Psoas muscle (tissue), 8 donors: ENCODE data around the gene TRIM71. TPM values are rescaled to one million over a fixed set of nuclear protein-coding genes. Genes with fewer than 3 reads are reported as not detected.

Source experiments
- ATAC-seq, 4 donors: fragments of 200-7000 bp; cut with Tn5 transposase; one replicate each; pipeline ENCODE4 v1.9.1; 2020; ENCODE audit warnings: moderate library complexity in 3 of 4, mild to moderate bottlenecking in 2 of 4
- DNase-seq, 2 donors: peaks; one replicate each; pipeline ENCODE4 v3.0.0-alpha.2; 2020
- H3K27ac ChIP-seq: fragments of 200-600 bp; one replicate; pipeline ENCODE4 v1.8.0; 2022
- H3K27me3 ChIP-seq, 3 donors: fragments of 200-600 bp in 1 of 3; one replicate each; pipeline versions ENCODE4 v1.6.1 to v1.8.0; 2013 to 2022; ENCODE audit warnings: low read length in 2 of 3, mild to moderate bottlenecking in 2 of 3, moderate library complexity in 1 of 3; ENCODE audit not compliant: insufficient read depth in 3 of 3
- H3K36me3 ChIP-seq, 2 donors: fragments of 200-600 bp in 1 of 2; one replicate each; pipeline versions ENCODE4 v1.6.1 to v1.8.0; 2013 to 2022; ENCODE audit warnings: low read depth in 1 of 2, mild to moderate bottlenecking in 1 of 2, moderate library complexity in 1 of 2; ENCODE audit not compliant: insufficient read depth in 1 of 2
- H3K4me1 ChIP-seq: fragments of 200-600 bp; one replicate; pipeline ENCODE4 v1.8.0; 2022
- H3K4me3 ChIP-seq: fragments of 200-600 bp; one replicate; pipeline ENCODE4 v1.8.0; 2022; ENCODE audit warnings: mild to moderate bottlenecking
- H3K9me3 ChIP-seq: fragments of 200-600 bp; one replicate; pipeline ENCODE4 v1.8.0; 2022
- CTCF ChIP-seq: fragments of 200-600 bp; IDR thresholded peaks from one replicate; pipeline ENCODE4 v1.8.0; 2022; ENCODE audit warnings: antibody characterized with exemption
- WGBS, 3 donors: extraction: QIAGEN DNeasy Blood & Tissue Kit; methylation state at CpG; one replicate each; pipeline versions ENCODE4 v1.1.6 to v1.1.7; 2013; 5-methylcytosine and 5-hydroxymethylcytosine counted together
- intact Hi-C, 2 donors: fragments of 100-400 bp; cut with DNase I; formaldehyde crosslinking; loops; one replicate each; pipeline versions ENCODE4 v1.11.0 to v1.14.2; 2022
- polyA plus RNA-seq, 3 donors: library from polyadenylated mRNA; stranded (reverse); fragments of 200-250 nt; gene quantifications; one replicate each; pipeline ENCODE4 v1.2.3, GENCODE V29; 2013
- total RNA-seq, 4 donors: library from RNA; stranded (reverse); fragmentation: NEBNext Ultra II Directional in 2 of 4; extraction: Animal tissue kit (Norgen Biotek cat#: 25700) in 2 of 4; gene quantifications; one replicate each; pipeline versions ENCODE4 v1.2.1 to v1.2.4, GENCODE V29; 2021 to 2023
- donor health status: healthy with polysubstance abuse.
- donor health status: DM: no; HTN: no; CAD: no; lungs with moderate emphysema.
- donor health status: Bipolar disorder and iron deficiency.
- donor health status: healthy.
- donor health status: DM: yes; HTN: yes; CAD: no.
- donor health status: DM: no; HTN: no; CAD: no.
- donor health status: DM: no; HTN: no; CAD: no.
- donor health status: DM: yes; HTN: yes; CAD: no.

TRIM71 gene
- total and polyA plus RNA-seq, 7 donors = 0.01 TPM; not detected in 6

DNA sequence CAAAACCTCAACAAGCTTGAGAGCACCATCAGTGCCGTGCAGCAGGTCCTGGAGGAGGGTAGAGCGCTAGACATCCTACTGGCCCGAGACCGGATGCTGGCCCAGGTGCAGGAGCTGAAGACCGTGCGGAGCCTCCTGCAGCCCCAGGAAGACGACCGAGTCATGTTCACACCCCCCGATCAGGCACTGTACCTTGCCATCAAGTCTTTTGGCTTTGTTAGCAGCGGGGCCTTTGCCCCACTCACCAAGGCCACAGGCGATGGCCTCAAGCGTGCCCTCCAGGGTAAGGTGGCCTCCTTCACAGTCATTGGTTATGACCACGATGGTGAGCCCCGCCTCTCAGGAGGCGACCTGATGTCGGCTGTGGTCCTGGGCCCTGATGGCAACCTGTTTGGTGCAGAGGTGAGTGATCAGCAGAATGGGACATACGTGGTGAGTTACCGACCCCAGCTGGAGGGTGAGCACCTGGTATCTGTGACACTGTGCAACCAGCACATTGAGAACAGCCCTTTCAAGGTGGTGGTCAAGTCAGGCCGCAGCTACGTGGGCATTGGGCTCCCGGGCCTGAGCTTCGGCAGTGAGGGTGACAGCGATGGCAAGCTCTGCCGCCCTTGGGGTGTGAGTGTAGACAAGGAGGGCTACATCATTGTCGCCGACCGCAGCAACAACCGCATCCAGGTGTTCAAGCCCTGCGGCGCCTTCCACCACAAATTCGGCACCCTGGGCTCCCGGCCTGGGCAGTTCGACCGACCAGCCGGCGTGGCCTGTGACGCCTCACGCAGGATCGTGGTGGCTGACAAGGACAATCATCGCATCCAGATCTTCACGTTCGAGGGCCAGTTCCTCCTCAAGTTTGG is 72.9 kb downstream of the TRIM71 start:
- intact Hi-C loops = no loop called here
- Histone ChIP-seq H3K9me3 (no peaks in the 10 kb centered on the region), H3K4me3 (no peak overlapping the region), H3K27ac (no peak overlapping the region), H3K36me3 (no peaks in the 10 kb centered on the region), H3K27me3 (no peaks in the 10 kb centered on the region), H3K4me1 (no peaks in the 10 kb centered on the region)
- WGBS, 3 donors = 96% methylated on average over 42 of the region's 42 CpGs
- no peak for TF ChIP-seq CTCF
- DNase-seq (no peak), ATAC-seq (no peak)

GRCh38 chr3:32891365-32891764 is 73.6 kb downstream of the TRIM71 start:
- Histone ChIP-seq H3K4me1 (no peaks in the 10 kb centered on the region), H3K4me3 (no peak overlapping the region), H3K27me3 (no peaks in the 10 kb centered on the region), H3K36me3 (no peaks in the 10 kb centered on the region), H3K27ac (no peak overlapping the region), H3K9me3 (no peaks in the 10 kb centered on the region)
- ATAC-seq (no peak), DNase-seq (no peak)
- TF ChIP-seq CTCF = no peak
- intact Hi-C loops = no loop called here
- 91 to 95% (median 93%) methylated on average over 17 to 19 of the region's 19 CpGs for WGBS, 3 donors

GRCh38 chr3:32892625-32893598 is 75.1 kb downstream of the TRIM71 start:
- no peak for DNase-seq
- H3K9me3 ChIP-seq = no peaks in the 10 kb centered on the region
- TF ChIP-seq CTCF = no peak
- no peak for ATAC-seq
- H3K4me1 ChIP-seq = no peaks in the 10 kb centered on the region
- H3K36me3 ChIP-seq = no peaks in the 10 kb centered on the region
- no peaks in the 10 kb centered on the region for H3K27me3 ChIP-seq
- intact Hi-C loops = no loop called here
- 57 to 61% (median 60%) methylated on average over 8 of the region's 8 CpGs for WGBS, 3 donors
- no peak overlapping the region for H3K4me3 ChIP-seq
- no peak overlapping the region for H3K27ac ChIP-seq

DNA sequence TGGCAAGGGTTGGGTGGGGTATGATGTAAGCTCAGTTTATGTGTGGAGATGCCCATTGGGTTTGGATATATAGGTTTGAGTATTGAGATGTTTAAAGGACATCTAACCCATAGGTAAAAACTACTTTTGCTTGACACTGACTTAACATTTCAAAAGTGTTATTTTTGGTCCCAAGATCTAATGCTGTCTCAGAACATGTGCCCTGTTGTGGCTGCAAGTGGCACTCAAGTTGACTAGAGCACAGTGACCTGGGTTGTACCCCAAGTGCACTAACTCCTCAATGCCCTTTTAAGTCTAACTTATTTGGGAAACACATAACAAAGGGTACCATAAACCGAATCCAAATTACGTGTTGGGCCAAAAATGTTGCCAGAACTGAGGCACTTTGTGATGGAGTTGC is 77.2 kb downstream of the TRIM71 start:
- no peak for TF ChIP-seq CTCF
- ATAC-seq (no peak), DNase-seq (no peak)
- no peaks in the 10 kb centered on the region for H3K9me3 ChIP-seq
- H3K4me1 ChIP-seq = no peaks in the 10 kb centered on the region
- no peak overlapping the region for H3K4me3 ChIP-seq
- WGBS, 3 donors = 75 to 88% (median 81%) methylated on average over 2 of the region's 2 CpGs
- no peak overlapping the region for H3K27ac ChIP-seq
- intact Hi-C loops = no loop called here
- no peaks in the 10 kb centered on the region for H3K36me3 ChIP-seq
- H3K27me3 ChIP-seq = peaks cover 0 to 15% (median under 1%) of the 10 kb centered on the region in 3 donors
